Kidney (tissue), 14 donors: ENCODE results near the gene KDM4D. TPM values are rescaled to one million over a fixed set of nuclear protein-coding genes. Genes with fewer than 3 reads are reported as not detected.

Experiments
- DNase-seq, 5 donors: peaks; one replicate each; pipeline ENCODE4 v3.0.0-alpha.2; 2013 to 2020
- FAIRE-seq: peaks from 2 replicates; lab custom pipeline; 2012; peaks lifted over from hg19 to GRCh38; lab: Jason Lieb, UNC
- H3K27ac ChIP-seq, 2 donors: one replicate each; pipeline ENCODE4 v1.7.0; 2013; ENCODE audit warnings: low read depth in 2 of 2, low read length in 2 of 2, inconsistent platforms in 1 of 2
- H3K27me3 ChIP-seq: one replicate; pipeline ENCODE4 v1.7.1; 2013; ENCODE audit warnings: low read length, inconsistent platforms; ENCODE audit not compliant: control insufficient read depth, insufficient read depth
- H3K36me3 ChIP-seq, 3 donors: one replicate each; pipeline versions ENCODE4 v1.7.0 to v1.7.1; 2013; ENCODE audit warnings: low read length in 3 of 3, control low read depth in 1 of 3, inconsistent platforms in 1 of 3; ENCODE audit not compliant: insufficient read depth in 3 of 3, control insufficient read depth in 2 of 3
- H3K4me1 ChIP-seq, 3 donors: one replicate each; pipeline versions ENCODE4 v1.7.0 to v1.7.1; 2013; ENCODE audit warnings: low read length in 3 of 3, inconsistent platforms in 1 of 3, low read depth in 1 of 3; ENCODE audit not compliant: control insufficient read depth in 2 of 3, insufficient read depth in 2 of 3
- H3K4me3 ChIP-seq, 3 donors: one replicate each; pipeline versions ENCODE4 v1.7.0 to v1.8.1; 2013; ENCODE audit warnings: low read length in 3 of 3, control low read depth in 1 of 3, inconsistent platforms in 1 of 3
- H3K9ac ChIP-seq, 3 donors: one replicate each; pipeline versions ENCODE4 v1.7.0 to v1.7.1; 2013; ENCODE audit warnings: low read length in 3 of 3, control low read depth in 1 of 3, inconsistent platforms in 1 of 3
- H3K9me3 ChIP-seq, 3 donors: one replicate each; pipeline versions ENCODE4 v1.7.0 to v1.7.1; 2013; ENCODE audit warnings: low read length in 3 of 3, control low read depth in 1 of 3, inconsistent platforms in 1 of 3; ENCODE audit not compliant: control insufficient read depth in 2 of 3, insufficient read depth in 1 of 3
- intact Hi-C: fragments of 100-400 bp; cut with DNase I; formaldehyde crosslinking; loops from one replicate; pipeline ENCODE4 v1.11.1; 2022
- polyA plus RNA-seq: library from polyadenylated mRNA; stranded (reverse); fragments of 350-450 nt; fragmentation: Illumina TruSeq; extraction: RNeasy Lipid Tissue Mini Kit (QIAGEN cat#74804); gene quantifications from one replicate; pipeline ENCODE4 v1.2.3, GENCODE V29; 2014; ENCODE audit warnings: low read depth, low replicate concordance; ENCODE audit not compliant: insufficient read depth
- total RNA-seq: library from RNA; stranded (reverse); fragmentation: NEBNext Ultra II Directional; extraction: Animal tissue kit (Norgen Biotek cat#: 25700); gene quantifications from one replicate; pipeline ENCODE4 v1.2.1, GENCODE V29; 2021
- TF ChIP-seq, protein P1 (sequence below): IDR thresholded peaks from 3 replicates; pipeline ENCODE4 v1.5.1; 2012; ENCODE audit warnings: mild to moderate bottlenecking, moderate library complexity, borderline replicate concordance; ENCODE audit not compliant: insufficient read depth; ENCODE audit errors: extremely low read depth
- donor health status: control.
- donor health status: control.
- donor health status: control.
- donor health status: control.
- donor health status: control.
- donor health status: DM: yes; HTN: yes; CAD: no.
- donor health status: Normal renal cell carcinoma (clear cell type).

Gene KDM4D
- total and polyA plus RNA-seq, 2 donors from 2014 or later: 0.54 to 0.94 TPM

DNA sequence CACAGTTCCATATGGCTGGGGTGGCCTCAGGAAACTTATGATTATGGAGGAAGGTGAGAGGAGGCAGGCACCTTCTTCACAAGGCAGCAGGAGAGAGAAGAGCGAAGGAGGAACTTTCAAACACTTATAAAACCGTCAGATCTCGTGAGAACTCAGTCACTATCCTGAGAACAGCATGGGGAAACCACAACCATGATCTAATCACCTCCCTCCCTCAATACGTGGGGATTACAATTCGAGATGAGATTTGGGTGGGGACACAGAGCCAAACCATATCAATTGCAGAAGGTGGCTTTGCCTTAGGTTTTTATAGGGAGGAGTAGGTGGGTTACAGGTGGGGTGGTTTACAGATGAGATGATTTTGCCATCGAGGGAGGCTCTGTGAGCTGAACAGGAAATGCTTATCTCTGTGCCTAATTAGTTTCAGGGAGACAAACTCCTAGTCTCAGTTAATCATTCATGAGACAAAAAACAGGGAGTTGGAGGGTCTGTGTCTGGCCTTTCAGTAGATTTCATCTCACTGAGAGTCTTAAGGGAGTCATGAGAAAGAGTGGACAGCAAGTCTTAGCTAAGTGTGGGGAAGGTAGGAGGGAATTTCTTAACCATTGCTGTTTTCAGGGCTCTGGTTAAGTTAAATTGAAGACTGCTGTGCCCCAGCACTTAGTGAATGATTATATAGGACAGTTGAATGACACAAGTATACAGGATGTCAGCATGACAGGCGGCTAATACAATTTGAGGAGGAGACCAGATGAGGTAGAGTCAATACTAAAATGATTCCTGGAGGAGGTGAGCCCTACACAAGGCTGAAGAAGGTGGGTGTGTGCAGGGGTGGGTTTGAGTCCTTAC is 47.9 kb upstream of the KDM4D start:
- H3K9me3 ChIP-seq: no peaks in the 10 kb centered on the region
- no peaks in the 10 kb centered on the region for H3K27me3 ChIP-seq
- no peak overlapping the region for H3K4me3 ChIP-seq
- peaks cover 13 to 28% (median 26%) of the 10 kb centered on the region in 3 donors for H3K4me1 ChIP-seq
- no peak overlapping the region for H3K9ac ChIP-seq
- FAIRE-seq (no peak), DNase-seq (peak in 2 of 5 donors; percentile 21 to 33)
- TF ChIP-seq, protein P1, sequence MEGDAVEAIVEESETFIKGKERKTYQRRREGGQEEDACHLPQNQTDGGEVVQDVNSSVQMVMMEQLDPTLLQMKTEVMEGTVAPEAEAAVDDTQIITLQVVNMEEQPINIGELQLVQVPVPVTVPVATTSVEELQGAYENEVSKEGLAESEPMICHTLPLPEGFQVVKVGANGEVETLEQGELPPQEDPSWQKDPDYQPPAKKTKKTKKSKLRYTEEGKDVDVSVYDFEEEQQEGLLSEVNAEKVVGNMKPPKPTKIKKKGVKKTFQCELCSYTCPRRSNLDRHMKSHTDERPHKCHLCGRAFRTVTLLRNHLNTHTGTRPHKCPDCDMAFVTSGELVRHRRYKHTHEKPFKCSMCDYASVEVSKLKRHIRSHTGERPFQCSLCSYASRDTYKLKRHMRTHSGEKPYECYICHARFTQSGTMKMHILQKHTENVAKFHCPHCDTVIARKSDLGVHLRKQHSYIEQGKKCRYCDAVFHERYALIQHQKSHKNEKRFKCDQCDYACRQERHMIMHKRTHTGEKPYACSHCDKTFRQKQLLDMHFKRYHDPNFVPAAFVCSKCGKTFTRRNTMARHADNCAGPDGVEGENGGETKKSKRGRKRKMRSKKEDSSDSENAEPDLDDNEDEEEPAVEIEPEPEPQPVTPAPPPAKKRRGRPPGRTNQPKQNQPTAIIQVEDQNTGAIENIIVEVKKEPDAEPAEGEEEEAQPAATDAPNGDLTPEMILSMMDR: no peak
- H3K27ac ChIP-seq: peak overlapping the region; percentile 3 to 82
- intact Hi-C loops: no loop called here
- no peaks in the 10 kb centered on the region for H3K36me3 ChIP-seq

DNA sequence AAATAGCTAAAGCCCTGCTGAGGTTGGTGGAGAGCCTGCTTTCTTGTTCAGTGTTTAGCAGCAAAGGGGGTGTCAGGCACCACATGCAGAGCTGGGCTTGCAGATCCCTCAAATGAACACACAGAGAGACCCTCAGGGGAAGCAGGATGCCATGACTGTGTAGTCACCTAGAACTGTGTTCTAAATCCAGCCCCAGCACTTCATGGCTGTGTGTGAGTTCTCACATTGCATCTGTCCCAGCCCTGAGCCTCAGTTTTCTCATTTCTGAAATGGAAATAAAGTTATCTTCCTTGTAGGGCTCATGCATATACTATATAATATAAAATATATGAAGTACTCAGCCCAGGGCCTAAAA is 47.3 kb upstream of the KDM4D start:
- Histone ChIP-seq H3K9ac (no peak overlapping the region), H3K9me3 (no peaks in the 10 kb centered on the region), H3K4me3 (no peak overlapping the region), H3K27ac (peak overlapping the region; percentile 3 to 82), H3K4me1 (peaks cover 13 to 28% (median 26%) of the 10 kb centered on the region in 3 donors), H3K27me3 (no peaks in the 10 kb centered on the region), H3K36me3 (no peaks in the 10 kb centered on the region)
- no peak for FAIRE-seq
- TF ChIP-seq, protein P1: no peak
- DNase-seq: no peak
- intact Hi-C loops: no loop called here

DNA sequence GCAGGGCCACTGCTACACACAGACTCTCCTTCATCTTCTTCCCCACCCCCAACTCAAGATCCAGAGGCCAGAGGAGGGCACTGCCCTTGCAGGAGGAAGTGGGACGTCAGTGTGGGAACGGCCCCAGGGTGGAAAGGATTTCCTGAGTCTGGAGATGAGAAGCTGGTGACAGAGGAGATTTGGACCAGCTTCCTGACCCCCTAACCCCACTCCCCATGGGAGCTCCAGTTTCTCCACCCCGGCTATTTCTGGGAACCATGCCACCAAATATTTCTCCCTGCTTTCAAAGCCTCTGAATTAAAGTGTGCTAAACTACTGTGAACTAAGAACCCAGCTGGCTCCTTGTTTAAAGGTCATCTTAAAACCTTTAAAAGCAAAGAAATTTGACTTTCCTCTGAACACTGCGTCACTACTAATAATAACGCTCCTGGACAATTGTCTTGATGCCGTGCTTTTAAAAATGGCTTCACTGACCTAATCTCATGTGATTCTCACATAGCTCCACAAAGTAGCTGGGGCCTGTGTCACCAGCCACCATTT is 46.7 kb upstream of the KDM4D start:
- intact Hi-C loops: no loop called here
- H3K27me3 ChIP-seq: no peaks in the 10 kb centered on the region
- no peaks in the 10 kb centered on the region for H3K9me3 ChIP-seq
- TF ChIP-seq, protein P1: no peak
- H3K9ac ChIP-seq: no peak overlapping the region
- peak overlapping the region; percentile 71 to 82 for H3K27ac ChIP-seq
- FAIRE-seq: peak; percentile 87
- H3K36me3 ChIP-seq: no peaks in the 10 kb centered on the region
- H3K4me1 ChIP-seq: peaks cover 13 to 28% (median 26%) of the 10 kb centered on the region in 3 donors
- peak; percentile 80 to 95 (median 85) for DNase-seq
- no peak overlapping the region for H3K4me3 ChIP-seq
